Heart right ventricle (tissue), 16 donors: ENCODE measurements around the gene CARD10. TPM values are rescaled to one million over a fixed set of nuclear protein-coding genes. Genes with fewer than 3 reads are reported as not detected.
A peak's percentile ranks its signal among the peaks of the same experiment; 100 is the strongest.

Source experiments
- ATAC-seq, 8 donors: fragments of 200-7000 bp; cut with Tn5 transposase; one replicate each; pipeline ENCODE4 v1.9.1; 2020; ENCODE audit warnings: mild to moderate bottlenecking in 8 of 8, moderate library complexity in 8 of 8, moderate number of reproducible peaks in 1 of 8
- DNase-seq, 2 donors: peaks; one replicate each; pipeline ENCODE4 v3.0.0-alpha.2; 2020
- H3K27ac ChIP-seq, 10 donors: fragments of 200-600 bp; sonication (generic) in 2 of 10; one replicate each; pipeline versions ENCODE4 v1.5.0 to v1.8.0; 2020 to 2022; ENCODE audit warnings: mild to moderate bottlenecking in 3 of 10
- H3K27me3 ChIP-seq, 7 donors: fragments of 200-600 bp; one replicate each; pipeline ENCODE4 v1.8.0; 2021 to 2022; ENCODE audit warnings: mild to moderate bottlenecking in 2 of 7
- H3K36me3 ChIP-seq, 9 donors: fragments of 200-600 bp; sonication (generic) in 1 of 9; one replicate each; pipeline versions ENCODE4 v1.5.0 to v1.8.0; 2020 to 2022; ENCODE audit warnings: mild to moderate bottlenecking in 2 of 9
- H3K4me1 ChIP-seq, 9 donors: fragments of 200-600 bp; sonication (generic) in 1 of 9; one replicate each; pipeline versions ENCODE4 v1.5.0 to v1.8.0; 2020 to 2022; ENCODE audit warnings: mild to moderate bottlenecking in 4 of 9
- H3K4me3 ChIP-seq, 10 donors: fragments of 200-600 bp; sonication (generic) in 2 of 10; one replicate each; pipeline versions ENCODE4 v1.5.0 to v1.8.0; 2020 to 2022; ENCODE audit warnings: mild to moderate bottlenecking in 7 of 10, moderate library complexity in 2 of 10
- H3K9me3 ChIP-seq, 11 donors: fragments of 200-600 bp in 10 of 11; sonication (generic) in 2 of 11; one replicate each; pipeline versions ENCODE4 v1.5.0 to v1.8.0; 2013 to 2022; ENCODE audit warnings: mild to moderate bottlenecking in 2 of 11, control low read depth in 1 of 11, moderate library complexity in 1 of 11
- CTCF ChIP-seq, 9 donors: fragments of 200-600 bp; sonication (generic) in 2 of 9; IDR thresholded peaks; one replicate each; pipeline versions ENCODE4 v1.5.0 to v1.8.0; 2021 to 2022; ENCODE audit warnings: antibody characterized with exemption in 9 of 9, mild to moderate bottlenecking in 5 of 9, moderate library complexity in 1 of 9
- WGBS, 2 donors: extraction: QIAGEN DNeasy Blood & Tissue Kit; methylation state at CpG; one replicate each; pipeline ENCODE4 v1.1.7; 2013; ENCODE audit warnings: inconsistent platforms in 1 of 2; 5-methylcytosine and 5-hydroxymethylcytosine counted together
- intact Hi-C, 10 donors: fragments of 100-400 bp; cut with DNase I; formaldehyde crosslinking; loops; one replicate each; pipeline versions ENCODE4 v1.11.1 to v1.14.2; 2022
- polyA plus RNA-seq, 2 donors: library from polyadenylated mRNA; stranded (reverse); fragments of 200-250 nt; gene quantifications; one replicate each; pipeline ENCODE4 v1.2.3, GENCODE V29; 2013
- total RNA-seq, 10 donors: library from RNA; stranded (reverse); fragmentation: NEBNext Ultra II Directional in 3 of 10; extraction: Animal tissue kit (Norgen Biotek cat#: 25700) in 3 of 10; gene quantifications; one replicate each; pipeline versions ENCODE4 v1.2.1 to v1.2.4, GENCODE V29; 2021 to 2023
- donor health status: Arrhythmogenic right ventricular cardiomyopathy.
- donor health status: ischemic (EF 13 %, LVEDD 7.1; RV severe dilation, severe dysfunction).
- donor health status: healthy with polysubstance abuse.
- donor health status: DM: no; HTN: yes; CAD: no.
- donor health status: DM: no; HTN: no; CAD: no.
- donor health status: ischemic (EF 25% LVEDD 6.9; RV normal size, moderate dysfunction).
- donor health status: ischemic (EF 25% LVEDD 5.7; RV mildly dilated, moderate dysfunction).
- donor health status: healthy.
- donor health status: DM: yes; HTN: yes; CAD: no.
- donor health status: Ischemic cardiomyopathy.
- donor health status: ischemic (EF 35%, LVEDD 5.7; RV mildly dilated, moderate dysfunction).
- donor health status: nonischemic (EF 11% LVEDD 7.7; RV severe dilation, severe dysfunction).
- donor health status: DM: yes; HTN: yes; CAD: no.
- donor health status: PGD.
- donor health status: ischemic (EF 29% LVEDD 5.4; RV normal size, mild dysfunction).
- donor health status: nonischemic (EF 23%, LVEDD 6.1; RV moderate dilation, normal function).

CARD10 gene
- total and polyA plus RNA-seq, 12 donors, result 7.4 to 14.8 (median 8.9) TPM

GRCh38 chr22:37546437-37547250 lies 27.4 kb upstream of the CARD10 start:
- Histone ChIP-seq H3K9me3 (no peaks in the 10 kb centered on the region), H3K4me1 (peaks cover 27 to 70% (median 58%) of the 10 kb centered on the region in 9 donors), H3K27me3 (no peaks in the 10 kb centered on the region), H3K36me3 (no peaks in the 10 kb centered on the region), H3K4me3 (peak overlapping the region in 4 of 10 donors; percentile 35 to 44 (median 38)), H3K27ac (peak overlapping the region; percentile 84 to 96 (median 92))
- WGBS, 2 donors, result 27 to 43% methylated on average over 21 of the region's 21 CpGs
- intact Hi-C loops, result loop anchor here in 4 of 10 donors (1.0 to 2.0 kb wide), 3 partner anchors 14 to 18 kb away; partner anchors contain the start of gene CDC42EP1 (in 1 of the 4)
- peak; percentile 61 to 79 (median 76) for ATAC-seq
- peak in 2 of 9 donors; percentile 31 to 36 for TF ChIP-seq CTCF (IDR thresholded peaks at IDR 0.05)
- peak; percentile 75 to 89 for DNase-seq

GRCh38 chr22:37545703-37546436 lies 26.7 kb upstream of the CARD10 start:
- Histone ChIP-seq H3K9me3 (no peaks in the 10 kb centered on the region), H3K27me3 (no peaks in the 10 kb centered on the region), H3K4me3 (peak overlapping the region in 7 of 10 donors; percentile 4 to 44 (median 35)), H3K4me1 (peaks cover 21 to 62% (median 51%) of the 10 kb centered on the region in 9 donors), H3K36me3 (no peaks in the 10 kb centered on the region), H3K27ac (peak overlapping the region; percentile 84 to 96 (median 92))
- DNase-seq, result peak; percentile 94 to 95
- ATAC-seq, result peak; percentile 87 to 94 (median 91)
- no peak for TF ChIP-seq CTCF (IDR thresholded peaks at IDR 0.05)
- 8% methylated on average over 28 of the region's 28 CpGs for WGBS, 2 donors
- intact Hi-C loops, result loop anchor here in 8 of 10 donors (1.0 to 2.0 kb wide), 7 partner anchors 15 to 45 kb away; partner anchors contain the start of gene CDC42EP1 (in 2 of the 8)

- peak; percentile 77 to 81 for DNase-seq
Observed at GRCh38 chr22:37544955-37545702, 25.9 kb upstream of the CARD10 start.

More at GRCh38 chr22:37544955-37545702, 25.9 kb upstream of the CARD10 start:
- peak overlapping the region in 7 of 10 donors; percentile 4 to 44 (median 35) for H3K4me3 ChIP-seq
- no peaks in the 10 kb centered on the region for H3K9me3 ChIP-seq
- 40 to 43% methylated on average over 11 of the region's 11 CpGs for WGBS, 2 donors
- TF ChIP-seq CTCF (IDR thresholded peaks at IDR 0.05), result peak; percentile 45 to 83 (median 75)
- peak overlapping the region; percentile 84 to 96 (median 92) for H3K27ac ChIP-seq
- H3K4me1 ChIP-seq, result peaks cover 21 to 55% (median 44%) of the 10 kb centered on the region in 9 donors
- peak; percentile 37 to 75 (median 46) for ATAC-seq
- H3K27me3 ChIP-seq, result peaks cover 0 to 2% (median 0%) of the 10 kb centered on the region in 7 donors
- intact Hi-C loops, result loop anchor here in 6 of 10 donors (1.0 to 5.0 kb wide), 7 partner anchors 16 to 47 kb away; partner anchors contain the start of gene CDC42EP1 (in 1 of the 6)
- H3K36me3 ChIP-seq, result no peaks in the 10 kb centered on the region
